Mammary epithelial cell (primary cell): ENCODE results near the gene ZNF143.

ENCODE experiments used
- EZH2 ChIP-seq: IDR thresholded peaks from 2 replicates; pipeline ENCODE4 v1.6.1; 2012; ENCODE audit warnings: low read length, inconsistent platforms, borderline replicate concordance
- TF ChIP-seq, protein P1 (sequence below), 2 donors: IDR thresholded peaks in 1 of 2; conservative IDR thresholded peaks in 1 of 2; 2 replicates each; pipeline ENCODE4 v1.5.1; 2011 to 2012; ENCODE audit warnings: inconsistent platforms in 2 of 2, low read length in 2 of 2, mild to moderate bottlenecking in 2 of 2, control low read depth in 1 of 2, low read depth in 1 of 2; ENCODE audit not compliant: insufficient read depth in 1 of 2; ENCODE audit errors: extremely low read depth in 1 of 2

DNA sequence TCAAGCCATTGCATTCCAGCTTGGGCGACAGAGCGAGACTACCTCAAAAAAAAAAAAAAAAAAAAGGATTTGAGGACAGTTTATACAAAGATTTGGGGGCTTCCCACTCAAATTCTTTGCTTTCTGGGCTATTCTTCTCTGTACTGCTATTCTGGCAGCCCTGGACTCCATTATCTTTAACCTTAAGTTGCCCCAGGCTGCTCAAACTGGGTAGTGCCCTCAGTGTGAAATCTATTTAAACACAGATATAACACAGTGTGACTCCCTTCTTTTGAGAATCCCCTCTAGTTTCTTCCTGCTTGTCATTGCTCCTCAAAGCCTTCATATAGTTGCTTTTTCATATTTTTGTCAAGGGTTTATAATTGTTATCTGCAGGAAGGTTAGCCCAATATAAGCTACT is 63.2 kb downstream of the ZNF143 start:
- TF ChIP-seq, protein P1, sequence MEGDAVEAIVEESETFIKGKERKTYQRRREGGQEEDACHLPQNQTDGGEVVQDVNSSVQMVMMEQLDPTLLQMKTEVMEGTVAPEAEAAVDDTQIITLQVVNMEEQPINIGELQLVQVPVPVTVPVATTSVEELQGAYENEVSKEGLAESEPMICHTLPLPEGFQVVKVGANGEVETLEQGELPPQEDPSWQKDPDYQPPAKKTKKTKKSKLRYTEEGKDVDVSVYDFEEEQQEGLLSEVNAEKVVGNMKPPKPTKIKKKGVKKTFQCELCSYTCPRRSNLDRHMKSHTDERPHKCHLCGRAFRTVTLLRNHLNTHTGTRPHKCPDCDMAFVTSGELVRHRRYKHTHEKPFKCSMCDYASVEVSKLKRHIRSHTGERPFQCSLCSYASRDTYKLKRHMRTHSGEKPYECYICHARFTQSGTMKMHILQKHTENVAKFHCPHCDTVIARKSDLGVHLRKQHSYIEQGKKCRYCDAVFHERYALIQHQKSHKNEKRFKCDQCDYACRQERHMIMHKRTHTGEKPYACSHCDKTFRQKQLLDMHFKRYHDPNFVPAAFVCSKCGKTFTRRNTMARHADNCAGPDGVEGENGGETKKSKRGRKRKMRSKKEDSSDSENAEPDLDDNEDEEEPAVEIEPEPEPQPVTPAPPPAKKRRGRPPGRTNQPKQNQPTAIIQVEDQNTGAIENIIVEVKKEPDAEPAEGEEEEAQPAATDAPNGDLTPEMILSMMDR (conservative IDR thresholded peaks at IDR 0.05 in 1 of 2, IDR thresholded peaks at IDR 0.05 in 1 of 2; ENCODE audit: extremely low read depth in 1 of 2, insufficient read depth in 1 of 2, low read depth in 1 of 2, low read length in 2 of 2), result no peak
- TF ChIP-seq EZH2, result no peak
